Endothelial cell of umbilical vein (primary cell): ENCODE data around the gene CLIP3.

Source experiments
- EZH2 ChIP-seq: IDR thresholded peaks from 2 replicates; pipeline ENCODE4 v1.6.1; 2012; ENCODE audit warnings: borderline replicate concordance, low read depth, mild to moderate bottlenecking, moderate library complexity, low read length, inconsistent platforms; ENCODE audit not compliant: severe bottlenecking
- FOS ChIP-seq: IDR thresholded peaks from 2 replicates; pipeline ENCODE4 v1.6.1; 2011; ENCODE audit warnings: mild to moderate bottlenecking, low read length, moderate library complexity, borderline replicate concordance; ENCODE audit not compliant: insufficient read depth
- MAX ChIP-seq: IDR thresholded peaks from 2 replicates; pipeline ENCODE4 v1.6.1; 2011; ENCODE audit not compliant: insufficient read depth, insufficient read length
- POLR2A ChIP-seq: IDR thresholded peaks from 2 replicates; pipeline ENCODE4 v1.6.1; 2012; ENCODE audit warnings: low read depth, mild to moderate bottlenecking, control low read depth, low read length
- POLR2AphosphoS5 ChIP-seq: IDR thresholded peaks from 2 replicates; pipeline ENCODE4 v1.6.1; 2012; ENCODE audit warnings: low read depth, mild to moderate bottlenecking, control low read depth, low read length, moderate library complexity; ENCODE audit not compliant: insufficient read depth
- TF ChIP-seq, protein P1 (sequence below), 2 donors: IDR thresholded peaks; 1 replicate in 1 of 2; 2 replicates in 1 of 2; pipeline ENCODE4 v1.5.1; 2011; ENCODE audit warnings: low read length in 2 of 2, mild to moderate bottlenecking in 2 of 2, moderate library complexity in 2 of 2, control low read depth in 1 of 2, inconsistent platforms in 1 of 2, low read depth in 1 of 2; ENCODE audit not compliant: insufficient read depth in 1 of 2; ENCODE audit errors: extremely low read depth in 1 of 2

DNA sequence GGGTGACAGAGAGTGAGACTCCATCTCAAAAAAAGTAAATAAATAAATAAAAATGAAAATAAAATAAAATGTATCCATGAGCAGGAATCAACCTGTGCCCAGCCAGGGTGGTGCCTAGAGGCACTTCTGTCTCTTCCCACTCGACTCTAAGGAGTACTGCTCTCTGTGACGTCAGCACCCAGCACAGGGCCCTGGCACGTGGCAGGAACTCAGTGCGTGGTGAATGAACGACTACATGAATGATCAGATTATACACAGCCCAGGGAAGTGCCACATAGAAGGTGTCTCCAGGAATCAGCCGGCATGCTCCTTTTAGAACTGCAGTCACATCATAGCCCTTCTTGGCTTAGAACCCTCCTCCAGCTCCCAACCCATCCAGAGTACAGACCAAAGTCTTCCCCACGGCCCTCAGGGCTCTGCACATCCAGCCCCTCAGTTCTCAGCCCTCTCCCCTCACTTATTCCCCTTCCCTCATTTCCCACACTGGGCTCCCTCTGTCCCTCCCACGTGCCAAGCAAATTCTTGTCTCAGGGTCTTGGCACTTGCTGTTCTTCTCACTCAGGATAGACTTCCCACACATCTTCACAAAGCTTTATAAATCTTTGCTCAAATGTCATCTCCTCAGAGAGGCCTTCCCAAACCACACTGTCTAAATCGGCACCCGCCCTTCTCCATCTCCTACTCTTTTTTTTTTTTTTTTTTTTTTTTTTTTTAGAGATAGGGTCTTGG is 4.2 kb downstream of the CLIP3 start:
- TF ChIP-seq, protein P1, sequence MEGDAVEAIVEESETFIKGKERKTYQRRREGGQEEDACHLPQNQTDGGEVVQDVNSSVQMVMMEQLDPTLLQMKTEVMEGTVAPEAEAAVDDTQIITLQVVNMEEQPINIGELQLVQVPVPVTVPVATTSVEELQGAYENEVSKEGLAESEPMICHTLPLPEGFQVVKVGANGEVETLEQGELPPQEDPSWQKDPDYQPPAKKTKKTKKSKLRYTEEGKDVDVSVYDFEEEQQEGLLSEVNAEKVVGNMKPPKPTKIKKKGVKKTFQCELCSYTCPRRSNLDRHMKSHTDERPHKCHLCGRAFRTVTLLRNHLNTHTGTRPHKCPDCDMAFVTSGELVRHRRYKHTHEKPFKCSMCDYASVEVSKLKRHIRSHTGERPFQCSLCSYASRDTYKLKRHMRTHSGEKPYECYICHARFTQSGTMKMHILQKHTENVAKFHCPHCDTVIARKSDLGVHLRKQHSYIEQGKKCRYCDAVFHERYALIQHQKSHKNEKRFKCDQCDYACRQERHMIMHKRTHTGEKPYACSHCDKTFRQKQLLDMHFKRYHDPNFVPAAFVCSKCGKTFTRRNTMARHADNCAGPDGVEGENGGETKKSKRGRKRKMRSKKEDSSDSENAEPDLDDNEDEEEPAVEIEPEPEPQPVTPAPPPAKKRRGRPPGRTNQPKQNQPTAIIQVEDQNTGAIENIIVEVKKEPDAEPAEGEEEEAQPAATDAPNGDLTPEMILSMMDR (IDR thresholded peaks at IDR 0.05; ENCODE audit: extremely low read depth in 1 of 2, insufficient read depth in 1 of 2, low read depth in 1 of 2, low read length in 2 of 2): no peak
- TF ChIP-seq POLR2AphosphoS5: no peak
- no peak for TF ChIP-seq POLR2A
- no peak for TF ChIP-seq MAX
- TF ChIP-seq EZH2: no peak
- no peak for TF ChIP-seq FOS
